ENCODE measurements around the gene ZNF497.

- TF ChIP-seq CTCF (IDR thresholded peaks at IDR 0.05) (no peak), POLR2A (IDR thresholded peaks at IDR 0.05) (no peak)
These were observed 30.6 kb upstream of the ZNF497 start for GRCh38 chr19:58392945-58393724.
